WTC11 (cell line): ENCODE results near the gene ZSWIM6. TPM values are rescaled to one million over a fixed set of nuclear protein-coding genes. Genes with fewer than 3 reads are reported as not detected.

Experiments
- ATAC-seq: fragments of 200-7000 bp; cut with Tn5 transposase; 2 replicates; pipeline ENCODE4 v1.10.0; 2021; ENCODE audit warnings: mild to moderate bottlenecking, moderate library complexity
- CTCF ChIA-PET: fragments of 300-600 bp; sonication (Branson Sonifier 250); formaldehyde crosslinking; loops from one replicate; lab custom pipeline; 2021; ENCODE audit warnings: antibody characterized with exemption; lab: Charles Lee
- POLR2A ChIA-PET: fragments of 350-600 bp; sonication (Branson Sonifier 250); formaldehyde crosslinking; loops from one replicate; lab custom pipeline; 2021; ENCODE audit warnings: antibody characterized with exemption; lab: Charles Lee
- DNase-seq: peaks from one replicate; pipeline ENCODE4 v3.0.0; 2021; ENCODE audit warnings: low spot score
- H3K27ac Mint-ChIP-seq: 2 replicates; pipeline ENCODE4 v1.8.0; 2021; ENCODE audit warnings: mixed read lengths
- H3K27me3 Mint-ChIP-seq: 2 replicates; pipeline ENCODE4 v1.8.0; 2021; ENCODE audit warnings: low read depth, mild to moderate bottlenecking, moderate library complexity, mixed read lengths
- H3K36me3 Mint-ChIP-seq: 2 replicates; pipeline ENCODE4 v1.8.0; 2021; ENCODE audit warnings: mixed read lengths
- H3K4me1 Mint-ChIP-seq: 2 replicates; pipeline ENCODE4 v1.8.0; 2022; ENCODE audit warnings: mixed read lengths
- H3K4me3 Mint-ChIP-seq: 2 replicates; pipeline ENCODE4 v1.8.0; 2021; ENCODE audit warnings: mild to moderate bottlenecking, moderate library complexity, mixed read lengths
- H3K9me3 Mint-ChIP-seq: 2 replicates; pipeline ENCODE4 v1.8.0; 2021; ENCODE audit warnings: mixed read lengths
- CREM ChIP-seq: sonication (generic); formaldehyde crosslinking; IDR thresholded peaks from 2 replicates; pipeline ENCODE4 v1.8.1; 2022; ENCODE audit warnings: mild to moderate bottlenecking, missing genetic modification reagents, moderate library complexity
- EMX1 ChIP-seq: fragments of 250-450 bp; sonication (Bioruptor Pico); IDR thresholded peaks from 2 replicates; pipeline ENCODE4 v1.8.0; 2021; ENCODE audit warnings: mild to moderate bottlenecking
- GTF2I ChIP-seq: fragments of 250-450 bp; sonication (Bioruptor Pico); conservative IDR thresholded peaks from 2 replicates; pipeline ENCODE4 v1.4.0; 2021; ENCODE audit warnings: mild to moderate bottlenecking
- IRF2 ChIP-seq: sonication (generic); formaldehyde crosslinking; IDR thresholded peaks from 2 replicates; pipeline ENCODE4 v1.8.0; 2022; ENCODE audit warnings: low read depth, missing genetic modification reagents, borderline replicate concordance
- MXD4 ChIP-seq: fragments of 250-450 bp; sonication (Bioruptor Pico); IDR thresholded peaks from 2 replicates; pipeline ENCODE4 v1.8.0; 2021; ENCODE audit warnings: mild to moderate bottlenecking, moderate library complexity, borderline replicate concordance
- NFATC4 ChIP-seq: fragments of 250-450 bp; sonication (Bioruptor Pico); IDR thresholded peaks from 2 replicates; pipeline ENCODE4 v1.9.0; 2021; ENCODE audit warnings: mild to moderate bottlenecking
- NR1H2 ChIP-seq: sonication (generic); formaldehyde crosslinking; IDR thresholded peaks from 2 replicates; pipeline ENCODE4 v1.9.0; 2021; ENCODE audit warnings: mild to moderate bottlenecking, moderate library complexity, missing genetic modification reagents
- NR3C1 ChIP-seq: sonication (generic); formaldehyde crosslinking; conservative IDR thresholded peaks from 2 replicates; pipeline ENCODE4 v1.8.1; 2023; ENCODE audit warnings: low read depth, mild to moderate bottlenecking, missing genetic modification reagents
- SMAD3 ChIP-seq: sonication (generic); formaldehyde crosslinking; IDR thresholded peaks from 2 replicates; pipeline ENCODE4 v1.8.0; 2022; ENCODE audit warnings: missing genetic modification reagents, mild to moderate bottlenecking, borderline replicate concordance
- SP1 ChIP-seq: sonication (generic); formaldehyde crosslinking; conservative IDR thresholded peaks from 2 replicates; pipeline ENCODE4 v1.8.1; 2022; ENCODE audit warnings: missing genetic modification reagents
- ZNF263 ChIP-seq: sonication (generic); formaldehyde crosslinking; IDR thresholded peaks from 2 replicates; pipeline ENCODE4 v1.8.1; 2022; ENCODE audit warnings: low read depth, mild to moderate bottlenecking, moderate library complexity, missing genetic modification reagents
- ZNF416 ChIP-seq: fragments of 250-450 bp; sonication (Bioruptor Pico); IDR thresholded peaks from 2 replicates; pipeline ENCODE4 v1.9.0; 2021; ENCODE audit warnings: mild to moderate bottlenecking, inconsistent platforms
- total RNA-seq: library from RNA; stranded (reverse); gene quantifications from 3 replicates; pipeline ENCODE4 v1.2.3, GENCODE V29; 2021
- TF ChIP-seq, protein P1 (sequence below): sonication (generic); formaldehyde crosslinking; IDR thresholded peaks from 2 replicates; pipeline ENCODE4 v1.8.0; 2022; ENCODE audit warnings: missing genetic modification reagents
- TF ChIP-seq, protein P2 (sequence below): sonication (generic); formaldehyde crosslinking; conservative IDR thresholded peaks from 2 replicates; pipeline ENCODE4 v1.8.1; 2023; ENCODE audit warnings: mild to moderate bottlenecking, low read depth, missing genetic modification reagents, moderate library complexity
- TF ChIP-seq, protein P3 (sequence below): sonication (generic); formaldehyde crosslinking; IDR thresholded peaks from 2 replicates; pipeline ENCODE4 v1.8.0; 2022; ENCODE audit warnings: mild to moderate bottlenecking, missing genetic modification reagents
- TF ChIP-seq, protein P4 (sequence below): sonication (generic); formaldehyde crosslinking; IDR thresholded peaks from 2 replicates; pipeline ENCODE4 v1.8.1; 2023; ENCODE audit warnings: mild to moderate bottlenecking, missing genetic modification reagents
- TF ChIP-seq, protein P5 (sequence below): fragments of 250-450 bp; sonication (Bioruptor Pico); IDR thresholded peaks from 2 replicates; pipeline ENCODE4 v1.9.0; 2021; ENCODE audit warnings: mild to moderate bottlenecking, borderline replicate concordance
- TF ChIP-seq, protein P6 (sequence below): sonication (generic); formaldehyde crosslinking; IDR thresholded peaks from 2 replicates; pipeline ENCODE4 v1.8.1; 2023; ENCODE audit warnings: mild to moderate bottlenecking, missing genetic modification reagents, moderate library complexity
- TF ChIP-seq, protein P7 (sequence below): fragments of 250-450 bp; sonication (Bioruptor Pico); IDR thresholded peaks from 2 replicates; pipeline ENCODE4 v1.9.0; 2021; ENCODE audit warnings: mild to moderate bottlenecking

Gene ZSWIM6
- total RNA-seq, 1 experiment from 2014 or later, result 12.5 TPM

DNA sequence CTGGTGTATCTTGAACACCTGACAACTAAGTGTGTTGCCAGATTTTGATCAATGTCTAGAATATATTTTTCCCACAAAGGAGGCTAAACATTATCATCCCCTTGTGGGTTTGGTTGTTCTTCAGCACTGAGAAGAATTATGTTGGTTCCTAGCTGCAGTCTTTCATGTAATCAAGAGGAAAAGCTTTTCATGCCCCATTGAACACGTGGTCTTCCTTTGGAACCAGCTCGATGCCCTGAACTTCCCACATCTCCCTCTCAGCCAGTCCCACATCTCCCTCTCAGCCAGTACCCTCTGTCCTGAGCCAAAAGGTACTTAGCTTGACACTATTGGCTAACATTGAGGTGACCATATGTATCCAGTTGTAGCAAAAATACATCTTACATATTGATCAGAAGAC lies 36.7 kb upstream of the ZSWIM6 start (continued):
- TF ChIP-seq, protein P1, sequence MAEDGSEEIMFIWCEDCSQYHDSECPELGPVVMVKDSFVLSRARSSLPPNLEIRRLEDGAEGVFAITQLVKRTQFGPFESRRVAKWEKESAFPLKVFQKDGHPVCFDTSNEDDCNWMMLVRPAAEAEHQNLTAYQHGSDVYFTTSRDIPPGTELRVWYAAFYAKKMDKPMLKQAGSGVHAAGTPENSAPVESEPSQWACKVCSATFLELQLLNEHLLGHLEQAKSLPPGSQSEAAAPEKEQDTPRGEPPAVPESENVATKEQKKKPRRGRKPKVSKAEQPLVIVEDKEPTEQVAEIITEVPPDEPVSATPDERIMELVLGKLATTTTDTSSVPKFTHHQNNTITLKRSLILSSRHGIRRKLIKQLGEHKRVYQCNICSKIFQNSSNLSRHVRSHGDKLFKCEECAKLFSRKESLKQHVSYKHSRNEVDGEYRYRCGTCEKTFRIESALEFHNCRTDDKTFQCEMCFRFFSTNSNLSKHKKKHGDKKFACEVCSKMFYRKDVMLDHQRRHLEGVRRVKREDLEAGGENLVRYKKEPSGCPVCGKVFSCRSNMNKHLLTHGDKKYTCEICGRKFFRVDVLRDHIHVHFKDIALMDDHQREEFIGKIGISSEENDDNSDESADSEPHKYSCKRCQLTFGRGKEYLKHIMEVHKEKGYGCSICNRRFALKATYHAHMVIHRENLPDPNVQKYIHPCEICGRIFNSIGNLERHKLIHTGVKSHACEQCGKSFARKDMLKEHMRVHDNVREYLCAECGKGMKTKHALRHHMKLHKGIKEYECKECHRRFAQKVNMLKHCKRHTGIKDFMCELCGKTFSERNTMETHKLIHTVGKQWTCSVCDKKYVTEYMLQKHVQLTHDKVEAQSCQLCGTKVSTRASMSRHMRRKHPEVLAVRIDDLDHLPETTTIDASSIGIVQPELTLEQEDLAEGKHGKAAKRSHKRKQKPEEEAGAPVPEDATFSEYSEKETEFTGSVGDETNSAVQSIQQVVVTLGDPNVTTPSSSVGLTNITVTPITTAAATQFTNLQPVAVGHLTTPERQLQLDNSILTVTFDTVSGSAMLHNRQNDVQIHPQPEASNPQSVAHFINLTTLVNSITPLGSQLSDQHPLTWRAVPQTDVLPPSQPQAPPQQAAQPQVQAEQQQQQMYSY, result no peak
- TF ChIP-seq, protein P2, sequence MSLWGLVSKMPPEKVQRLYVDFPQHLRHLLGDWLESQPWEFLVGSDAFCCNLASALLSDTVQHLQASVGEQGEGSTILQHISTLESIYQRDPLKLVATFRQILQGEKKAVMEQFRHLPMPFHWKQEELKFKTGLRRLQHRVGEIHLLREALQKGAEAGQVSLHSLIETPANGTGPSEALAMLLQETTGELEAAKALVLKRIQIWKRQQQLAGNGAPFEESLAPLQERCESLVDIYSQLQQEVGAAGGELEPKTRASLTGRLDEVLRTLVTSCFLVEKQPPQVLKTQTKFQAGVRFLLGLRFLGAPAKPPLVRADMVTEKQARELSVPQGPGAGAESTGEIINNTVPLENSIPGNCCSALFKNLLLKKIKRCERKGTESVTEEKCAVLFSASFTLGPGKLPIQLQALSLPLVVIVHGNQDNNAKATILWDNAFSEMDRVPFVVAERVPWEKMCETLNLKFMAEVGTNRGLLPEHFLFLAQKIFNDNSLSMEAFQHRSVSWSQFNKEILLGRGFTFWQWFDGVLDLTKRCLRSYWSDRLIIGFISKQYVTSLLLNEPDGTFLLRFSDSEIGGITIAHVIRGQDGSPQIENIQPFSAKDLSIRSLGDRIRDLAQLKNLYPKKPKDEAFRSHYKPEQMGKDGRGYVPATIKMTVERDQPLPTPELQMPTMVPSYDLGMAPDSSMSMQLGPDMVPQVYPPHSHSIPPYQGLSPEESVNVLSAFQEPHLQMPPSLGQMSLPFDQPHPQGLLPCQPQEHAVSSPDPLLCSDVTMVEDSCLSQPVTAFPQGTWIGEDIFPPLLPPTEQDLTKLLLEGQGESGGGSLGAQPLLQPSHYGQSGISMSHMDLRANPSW (CRISPR knock-in tag), result no peak
- TF ChIP-seq, protein P3, sequence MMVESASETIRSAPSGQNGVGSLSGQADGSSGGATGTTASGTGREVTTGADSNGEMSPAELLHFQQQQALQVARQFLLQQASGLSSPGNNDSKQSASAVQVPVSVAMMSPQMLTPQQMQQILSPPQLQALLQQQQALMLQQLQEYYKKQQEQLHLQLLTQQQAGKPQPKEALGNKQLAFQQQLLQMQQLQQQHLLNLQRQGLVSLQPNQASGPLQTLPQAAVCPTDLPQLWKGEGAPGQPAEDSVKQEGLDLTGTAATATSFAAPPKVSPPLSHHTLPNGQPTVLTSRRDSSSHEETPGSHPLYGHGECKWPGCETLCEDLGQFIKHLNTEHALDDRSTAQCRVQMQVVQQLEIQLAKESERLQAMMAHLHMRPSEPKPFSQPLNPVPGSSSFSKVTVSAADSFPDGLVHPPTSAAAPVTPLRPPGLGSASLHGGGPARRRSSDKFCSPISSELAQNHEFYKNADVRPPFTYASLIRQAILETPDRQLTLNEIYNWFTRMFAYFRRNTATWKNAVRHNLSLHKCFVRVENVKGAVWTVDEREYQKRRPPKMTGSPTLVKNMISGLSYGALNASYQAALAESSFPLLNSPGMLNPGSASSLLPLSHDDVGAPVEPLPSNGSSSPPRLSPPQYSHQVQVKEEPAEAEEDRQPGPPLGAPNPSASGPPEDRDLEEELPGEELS (CRISPR knock-in tag), result no peak
- TF ChIP-seq GTF2I, result no peak
- TF ChIP-seq SP1 (CRISPR knock-in tag), result no peak

DNA sequence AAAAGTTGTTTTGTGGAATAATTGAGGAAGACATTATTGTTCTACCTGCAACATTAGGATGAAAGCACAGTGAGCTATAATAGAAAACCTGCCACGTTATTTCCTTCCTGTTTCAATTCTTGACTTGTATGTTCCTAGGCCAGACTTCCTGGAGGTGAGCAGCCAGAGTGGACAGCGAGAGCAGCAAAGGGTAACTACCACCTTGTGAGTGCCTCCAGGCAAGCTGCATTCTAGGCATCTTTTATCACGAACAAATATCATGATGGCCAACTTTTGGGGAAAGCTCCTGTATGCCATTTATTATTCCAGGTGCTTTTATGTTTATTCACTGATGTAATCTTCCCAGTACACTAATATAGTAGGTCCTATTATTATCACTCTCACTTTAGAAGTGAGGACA lies 34.0 kb upstream of the ZSWIM6 start:
- DNase-seq, result no peak
- peaks cover 3% of the 10 kb centered on the region; the same call in 1 of the 2 replicates for H3K27me3 Mint-ChIP-seq
- ATAC-seq, result no peak
- no peaks in the 10 kb centered on the region for H3K36me3 Mint-ChIP-seq
- H3K4me3 Mint-ChIP-seq, result no peak overlapping the region
- no peak overlapping the region for H3K27ac Mint-ChIP-seq
- CTCF ChIA-PET, result no interaction called here
- POLR2A ChIA-PET, result no interaction called here
- no peaks in the 10 kb centered on the region for H3K9me3 Mint-ChIP-seq
- peaks cover 28% of the 10 kb centered on the region for H3K4me1 Mint-ChIP-seq
- TF ChIP-seq NR3C1 (CRISPR knock-in tag) (no peak), NR1H2 (no peak), CREM (CRISPR knock-in tag) (no peak), EMX1 (no peak), NFATC4 (CRISPR knock-in tag) (no peak), IRF2 (CRISPR knock-in tag) (no peak), MXD4 (CRISPR knock-in tag) (no peak), SMAD3 (CRISPR knock-in tag) (no peak), ZNF416 (no peak), ZNF263 (no peak)
- TF ChIP-seq, protein P4, sequence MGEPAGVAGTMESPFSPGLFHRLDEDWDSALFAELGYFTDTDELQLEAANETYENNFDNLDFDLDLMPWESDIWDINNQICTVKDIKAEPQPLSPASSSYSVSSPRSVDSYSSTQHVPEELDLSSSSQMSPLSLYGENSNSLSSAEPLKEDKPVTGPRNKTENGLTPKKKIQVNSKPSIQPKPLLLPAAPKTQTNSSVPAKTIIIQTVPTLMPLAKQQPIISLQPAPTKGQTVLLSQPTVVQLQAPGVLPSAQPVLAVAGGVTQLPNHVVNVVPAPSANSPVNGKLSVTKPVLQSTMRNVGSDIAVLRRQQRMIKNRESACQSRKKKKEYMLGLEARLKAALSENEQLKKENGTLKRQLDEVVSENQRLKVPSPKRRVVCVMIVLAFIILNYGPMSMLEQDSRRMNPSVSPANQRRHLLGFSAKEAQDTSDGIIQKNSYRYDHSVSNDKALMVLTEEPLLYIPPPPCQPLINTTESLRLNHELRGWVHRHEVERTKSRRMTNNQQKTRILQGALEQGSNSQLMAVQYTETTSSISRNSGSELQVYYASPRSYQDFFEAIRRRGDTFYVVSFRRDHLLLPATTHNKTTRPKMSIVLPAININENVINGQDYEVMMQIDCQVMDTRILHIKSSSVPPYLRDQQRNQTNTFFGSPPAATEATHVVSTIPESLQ (CRISPR knock-in tag), result no peak
- TF ChIP-seq, protein P5, sequence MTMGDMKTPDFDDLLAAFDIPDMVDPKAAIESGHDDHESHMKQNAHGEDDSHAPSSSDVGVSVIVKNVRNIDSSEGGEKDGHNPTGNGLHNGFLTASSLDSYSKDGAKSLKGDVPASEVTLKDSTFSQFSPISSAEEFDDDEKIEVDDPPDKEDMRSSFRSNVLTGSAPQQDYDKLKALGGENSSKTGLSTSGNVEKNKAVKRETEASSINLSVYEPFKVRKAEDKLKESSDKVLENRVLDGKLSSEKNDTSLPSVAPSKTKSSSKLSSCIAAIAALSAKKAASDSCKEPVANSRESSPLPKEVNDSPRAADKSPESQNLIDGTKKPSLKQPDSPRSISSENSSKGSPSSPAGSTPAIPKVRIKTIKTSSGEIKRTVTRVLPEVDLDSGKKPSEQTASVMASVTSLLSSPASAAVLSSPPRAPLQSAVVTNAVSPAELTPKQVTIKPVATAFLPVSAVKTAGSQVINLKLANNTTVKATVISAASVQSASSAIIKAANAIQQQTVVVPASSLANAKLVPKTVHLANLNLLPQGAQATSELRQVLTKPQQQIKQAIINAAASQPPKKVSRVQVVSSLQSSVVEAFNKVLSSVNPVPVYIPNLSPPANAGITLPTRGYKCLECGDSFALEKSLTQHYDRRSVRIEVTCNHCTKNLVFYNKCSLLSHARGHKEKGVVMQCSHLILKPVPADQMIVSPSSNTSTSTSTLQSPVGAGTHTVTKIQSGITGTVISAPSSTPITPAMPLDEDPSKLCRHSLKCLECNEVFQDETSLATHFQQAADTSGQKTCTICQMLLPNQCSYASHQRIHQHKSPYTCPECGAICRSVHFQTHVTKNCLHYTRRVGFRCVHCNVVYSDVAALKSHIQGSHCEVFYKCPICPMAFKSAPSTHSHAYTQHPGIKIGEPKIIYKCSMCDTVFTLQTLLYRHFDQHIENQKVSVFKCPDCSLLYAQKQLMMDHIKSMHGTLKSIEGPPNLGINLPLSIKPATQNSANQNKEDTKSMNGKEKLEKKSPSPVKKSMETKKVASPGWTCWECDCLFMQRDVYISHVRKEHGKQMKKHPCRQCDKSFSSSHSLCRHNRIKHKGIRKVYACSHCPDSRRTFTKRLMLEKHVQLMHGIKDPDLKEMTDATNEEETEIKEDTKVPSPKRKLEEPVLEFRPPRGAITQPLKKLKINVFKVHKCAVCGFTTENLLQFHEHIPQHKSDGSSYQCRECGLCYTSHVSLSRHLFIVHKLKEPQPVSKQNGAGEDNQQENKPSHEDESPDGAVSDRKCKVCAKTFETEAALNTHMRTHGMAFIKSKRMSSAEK (CRISPR knock-in tag), result no peak
- TF ChIP-seq, protein P6, sequence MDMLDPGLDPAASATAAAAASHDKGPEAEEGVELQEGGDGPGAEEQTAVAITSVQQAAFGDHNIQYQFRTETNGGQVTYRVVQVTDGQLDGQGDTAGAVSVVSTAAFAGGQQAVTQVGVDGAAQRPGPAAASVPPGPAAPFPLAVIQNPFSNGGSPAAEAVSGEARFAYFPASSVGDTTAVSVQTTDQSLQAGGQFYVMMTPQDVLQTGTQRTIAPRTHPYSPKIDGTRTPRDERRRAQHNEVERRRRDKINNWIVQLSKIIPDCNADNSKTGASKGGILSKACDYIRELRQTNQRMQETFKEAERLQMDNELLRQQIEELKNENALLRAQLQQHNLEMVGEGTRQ (CRISPR knock-in tag), result no peak
- TF ChIP-seq, protein P7, sequence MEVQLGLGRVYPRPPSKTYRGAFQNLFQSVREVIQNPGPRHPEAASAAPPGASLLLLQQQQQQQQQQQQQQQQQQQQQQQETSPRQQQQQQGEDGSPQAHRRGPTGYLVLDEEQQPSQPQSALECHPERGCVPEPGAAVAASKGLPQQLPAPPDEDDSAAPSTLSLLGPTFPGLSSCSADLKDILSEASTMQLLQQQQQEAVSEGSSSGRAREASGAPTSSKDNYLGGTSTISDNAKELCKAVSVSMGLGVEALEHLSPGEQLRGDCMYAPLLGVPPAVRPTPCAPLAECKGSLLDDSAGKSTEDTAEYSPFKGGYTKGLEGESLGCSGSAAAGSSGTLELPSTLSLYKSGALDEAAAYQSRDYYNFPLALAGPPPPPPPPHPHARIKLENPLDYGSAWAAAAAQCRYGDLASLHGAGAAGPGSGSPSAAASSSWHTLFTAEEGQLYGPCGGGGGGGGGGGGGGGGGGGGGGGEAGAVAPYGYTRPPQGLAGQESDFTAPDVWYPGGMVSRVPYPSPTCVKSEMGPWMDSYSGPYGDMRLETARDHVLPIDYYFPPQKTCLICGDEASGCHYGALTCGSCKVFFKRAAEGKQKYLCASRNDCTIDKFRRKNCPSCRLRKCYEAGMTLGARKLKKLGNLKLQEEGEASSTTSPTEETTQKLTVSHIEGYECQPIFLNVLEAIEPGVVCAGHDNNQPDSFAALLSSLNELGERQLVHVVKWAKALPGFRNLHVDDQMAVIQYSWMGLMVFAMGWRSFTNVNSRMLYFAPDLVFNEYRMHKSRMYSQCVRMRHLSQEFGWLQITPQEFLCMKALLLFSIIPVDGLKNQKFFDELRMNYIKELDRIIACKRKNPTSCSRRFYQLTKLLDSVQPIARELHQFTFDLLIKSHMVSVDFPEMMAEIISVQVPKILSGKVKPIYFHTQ (CRISPR knock-in tag), result no peak
